ENCODE data around the gene REPIN1.

Gene REPIN1

GRCh38 chr7:150401424-150401790 is 32.8 kb downstream of the REPIN1 start:
- Histone ChIP-seq H3K4me3 (replicated peaks; ENCODE audit: insufficient read depth, low read length) (no peak overlapping the region), H3K27me3 (ENCODE audit: insufficient read depth, poor library complexity, severe bottlenecking) (no peaks in the 10 kb centered on the region), H3K27ac (replicated peaks) (no peak overlapping the region)
- DNase-seq (ENCODE audit: low read depth in 1 of 2, low spot score in 1 of 2): no peak
- no peak for TF ChIP-seq POLR2AphosphoS5 (IDR thresholded peaks at IDR 0.05; ENCODE audit: low read depth)
- no peak for TF ChIP-seq GABPA (IDR thresholded peaks at IDR 0.05; ENCODE audit: low read depth)
- TF ChIP-seq, protein P1, sequence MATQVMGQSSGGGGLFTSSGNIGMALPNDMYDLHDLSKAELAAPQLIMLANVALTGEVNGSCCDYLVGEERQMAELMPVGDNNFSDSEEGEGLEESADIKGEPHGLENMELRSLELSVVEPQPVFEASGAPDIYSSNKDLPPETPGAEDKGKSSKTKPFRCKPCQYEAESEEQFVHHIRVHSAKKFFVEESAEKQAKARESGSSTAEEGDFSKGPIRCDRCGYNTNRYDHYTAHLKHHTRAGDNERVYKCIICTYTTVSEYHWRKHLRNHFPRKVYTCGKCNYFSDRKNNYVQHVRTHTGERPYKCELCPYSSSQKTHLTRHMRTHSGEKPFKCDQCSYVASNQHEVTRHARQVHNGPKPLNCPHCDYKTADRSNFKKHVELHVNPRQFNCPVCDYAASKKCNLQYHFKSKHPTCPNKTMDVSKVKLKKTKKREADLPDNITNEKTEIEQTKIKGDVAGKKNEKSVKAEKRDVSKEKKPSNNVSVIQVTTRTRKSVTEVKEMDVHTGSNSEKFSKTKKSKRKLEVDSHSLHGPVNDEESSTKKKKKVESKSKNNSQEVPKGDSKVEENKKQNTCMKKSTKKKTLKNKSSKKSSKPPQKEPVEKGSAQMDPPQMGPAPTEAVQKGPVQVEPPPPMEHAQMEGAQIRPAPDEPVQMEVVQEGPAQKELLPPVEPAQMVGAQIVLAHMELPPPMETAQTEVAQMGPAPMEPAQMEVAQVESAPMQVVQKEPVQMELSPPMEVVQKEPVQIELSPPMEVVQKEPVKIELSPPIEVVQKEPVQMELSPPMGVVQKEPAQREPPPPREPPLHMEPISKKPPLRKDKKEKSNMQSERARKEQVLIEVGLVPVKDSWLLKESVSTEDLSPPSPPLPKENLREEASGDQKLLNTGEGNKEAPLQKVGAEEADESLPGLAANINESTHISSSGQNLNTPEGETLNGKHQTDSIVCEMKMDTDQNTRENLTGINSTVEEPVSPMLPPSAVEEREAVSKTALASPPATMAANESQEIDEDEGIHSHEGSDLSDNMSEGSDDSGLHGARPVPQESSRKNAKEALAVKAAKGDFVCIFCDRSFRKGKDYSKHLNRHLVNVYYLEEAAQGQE (IDR thresholded peaks at IDR 0.05; ENCODE audit: insufficient replicate concordance, low read depth): no peak
- TF ChIP-seq SPI1 (IDR thresholded peaks at IDR 0.05; ENCODE audit: borderline replicate concordance, low read depth): no peak
- no peak for TF ChIP-seq CTCF (IDR thresholded peaks at IDR 0.05; ENCODE audit: insufficient read depth, low read length)

DNA sequence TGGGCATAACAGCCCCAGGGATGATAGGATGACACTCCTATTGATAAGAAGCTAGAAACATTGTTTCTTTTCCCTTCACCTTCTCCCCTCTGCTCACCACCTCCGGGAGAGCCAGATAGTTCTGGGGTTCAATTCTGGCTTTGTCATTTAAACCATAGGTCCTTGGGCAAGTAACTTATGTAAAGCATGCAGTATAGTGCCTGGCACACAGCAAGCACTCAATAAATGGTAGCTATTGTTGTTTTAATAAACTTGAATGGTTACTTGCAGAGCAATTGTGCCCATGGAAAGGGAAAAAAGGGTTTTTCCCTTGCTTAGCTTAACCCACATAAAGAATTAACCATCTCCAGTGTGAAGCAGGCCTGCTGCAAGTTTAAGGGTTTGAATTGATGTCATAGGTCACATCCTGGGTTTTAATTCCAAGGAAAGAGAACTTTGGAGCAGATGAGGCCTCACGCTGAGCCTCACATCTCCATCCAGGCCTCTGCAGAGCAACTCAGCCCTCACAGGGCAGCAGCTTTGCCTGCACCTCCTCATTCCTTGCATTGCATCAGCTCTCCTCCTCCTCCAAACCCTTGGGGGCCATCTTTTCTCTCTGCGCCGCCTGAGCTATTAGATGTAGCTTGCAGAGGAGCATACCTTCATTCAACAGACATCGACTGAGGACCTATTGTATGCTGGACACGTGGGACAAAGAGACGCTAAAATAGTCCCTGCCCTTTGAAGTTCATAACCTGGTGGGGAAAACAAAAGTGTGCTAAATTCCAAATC is 33.4 kb downstream of the REPIN1 start:
- Histone ChIP-seq H3K27me3 (ENCODE audit: insufficient read depth, poor library complexity, severe bottlenecking) (no peaks in the 10 kb centered on the region), H3K4me3 (replicated peaks; ENCODE audit: insufficient read depth, low read length) (no peak overlapping the region), H3K27ac (replicated peaks) (no peak overlapping the region)
- no peak for DNase-seq (ENCODE audit: low read depth in 1 of 2, low spot score in 1 of 2)
- TF ChIP-seq SPI1 (IDR thresholded peaks at IDR 0.05; ENCODE audit: borderline replicate concordance, low read depth) (no peak), POLR2AphosphoS5 (IDR thresholded peaks at IDR 0.05; ENCODE audit: low read depth) (no peak), GABPA (IDR thresholded peaks at IDR 0.05; ENCODE audit: low read depth) (no peak), CTCF (IDR thresholded peaks at IDR 0.05; ENCODE audit: insufficient read depth, low read length) (no peak)
- TF ChIP-seq, protein P1 (IDR thresholded peaks at IDR 0.05; ENCODE audit: insufficient replicate concordance, low read depth): no peak

DNA sequence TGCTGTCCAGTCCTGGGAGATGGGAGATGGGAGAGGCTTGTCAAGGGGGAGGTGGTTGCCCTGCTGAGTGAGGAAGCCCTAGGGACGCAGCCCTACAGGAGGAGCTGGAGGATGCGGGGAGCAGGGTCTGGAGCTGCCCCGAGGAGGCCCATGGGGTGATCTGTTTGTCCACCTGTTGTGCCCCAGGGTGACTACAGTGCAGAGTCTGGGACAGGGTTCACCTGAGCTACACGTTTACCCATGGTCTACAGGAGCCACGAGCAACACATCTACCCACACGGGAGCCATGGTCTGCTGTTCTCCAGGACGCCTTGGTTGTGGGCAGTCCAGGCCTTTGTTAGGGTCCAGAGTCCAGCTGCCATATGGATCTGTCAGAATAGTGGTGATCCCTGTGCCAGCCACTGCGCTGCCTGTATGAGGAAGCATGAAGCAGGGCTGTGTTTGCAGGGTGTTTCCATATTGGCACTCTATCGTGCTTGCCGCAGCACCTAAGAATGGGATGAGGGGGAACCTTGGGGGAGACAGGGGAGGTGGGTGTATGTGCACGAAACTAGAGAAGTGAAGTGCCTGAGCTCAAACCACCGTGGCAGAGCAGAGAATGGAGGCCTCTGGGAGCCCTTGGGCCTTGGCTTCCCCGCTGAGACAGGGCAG is 34.2 kb downstream of the REPIN1 start:
- no peak overlapping the region for H3K4me3 ChIP-seq (replicated peaks; ENCODE audit: insufficient read depth, low read length)
- DNase-seq (ENCODE audit: low read depth in 1 of 2, low spot score in 1 of 2): no peak
- H3K27me3 ChIP-seq (ENCODE audit: insufficient read depth, poor library complexity, severe bottlenecking): no peaks in the 10 kb centered on the region
- TF ChIP-seq SPI1 (IDR thresholded peaks at IDR 0.05; ENCODE audit: borderline replicate concordance, low read depth): no peak
- no peak for TF ChIP-seq CTCF (IDR thresholded peaks at IDR 0.05; ENCODE audit: insufficient read depth, low read length)
- no peak for TF ChIP-seq GABPA (IDR thresholded peaks at IDR 0.05; ENCODE audit: low read depth)
- TF ChIP-seq POLR2AphosphoS5 (IDR thresholded peaks at IDR 0.05; ENCODE audit: low read depth): no peak
- TF ChIP-seq, protein P1 (IDR thresholded peaks at IDR 0.05; ENCODE audit: insufficient replicate concordance, low read depth): no peak
- no peak overlapping the region for H3K27ac ChIP-seq (replicated peaks)

Data from HL-60 (cell line).